ENCODE data around the gene NRG2. TPM values are rescaled to one million over a fixed set of nuclear protein-coding genes. Genes with fewer than 3 reads are reported as not detected.

NRG2 gene
- total and polyA plus RNA-seq, 2 of the 8 experiments (the other 6 are each of a cell fraction or from before 2014, with no cell fraction given): 0.27 to 0.54 TPM

- TF ChIP-seq CBX5 (IDR thresholded peaks at IDR 0.05; ENCODE audit: low read depth, low read length): no peak
- no peak for TF ChIP-seq SP4 (IDR thresholded peaks at IDR 0.05; ENCODE audit: low read length)
- no peak for TF ChIP-seq RXRA (IDR thresholded peaks at IDR 0.05; ENCODE audit: insufficient read depth, low read depth, low read length)
- TF ChIP-seq MAFK (IDR thresholded peaks at IDR 0.05; ENCODE audit: low read depth, low read length): no peak
- no peak for TF ChIP-seq BRCA1 (IDR thresholded peaks at IDR 0.05; ENCODE audit: low read depth, low read length)
- TF ChIP-seq KDM5A (IDR thresholded peaks at IDR 0.05; ENCODE audit: low read length): no peak
- TF ChIP-seq ASH2L (IDR thresholded peaks at IDR 0.05; ENCODE audit: low read length): no peak
These were observed 232.5 kb downstream of the NRG2 start (continued) for GRCh38 chr5:139810341-139811273.

Measured in H1 (cell line).